LoVo (cell line): ENCODE data around the gene IQCK.
"Not testable (repeated sequence)": the region's sequence is repeated elsewhere in the genome, so short reads cannot be mapped to it uniquely, and the experiment has no call there.

ENCODE experiments used
- DNase-seq: peaks from one replicate; pipeline ENCODE4 v3.0.0-alpha.2; 2016; ENCODE audit warnings: low spot score

The IQCK gene

DNA sequence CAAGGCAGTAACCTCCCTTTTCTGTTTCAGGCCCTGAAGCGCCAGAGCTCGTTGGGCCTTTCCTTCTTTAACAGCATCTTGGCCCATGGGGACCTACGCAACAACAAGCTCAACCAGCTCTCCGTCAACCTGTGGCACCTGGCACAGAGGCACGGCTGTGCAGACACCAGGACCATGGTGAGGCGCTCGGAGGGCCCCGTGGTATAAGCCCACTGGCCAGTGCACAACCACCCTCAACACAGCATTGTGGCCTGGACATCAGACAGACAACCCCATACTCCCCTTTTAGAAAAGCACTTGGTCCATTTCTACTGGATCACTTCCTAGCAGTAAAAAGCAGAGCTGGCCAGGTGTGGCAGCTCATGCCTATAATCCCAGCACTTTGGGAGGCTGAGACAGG, 18.6 kb upstream of the IQCK start:
- no peak for DNase-seq

DNA sequence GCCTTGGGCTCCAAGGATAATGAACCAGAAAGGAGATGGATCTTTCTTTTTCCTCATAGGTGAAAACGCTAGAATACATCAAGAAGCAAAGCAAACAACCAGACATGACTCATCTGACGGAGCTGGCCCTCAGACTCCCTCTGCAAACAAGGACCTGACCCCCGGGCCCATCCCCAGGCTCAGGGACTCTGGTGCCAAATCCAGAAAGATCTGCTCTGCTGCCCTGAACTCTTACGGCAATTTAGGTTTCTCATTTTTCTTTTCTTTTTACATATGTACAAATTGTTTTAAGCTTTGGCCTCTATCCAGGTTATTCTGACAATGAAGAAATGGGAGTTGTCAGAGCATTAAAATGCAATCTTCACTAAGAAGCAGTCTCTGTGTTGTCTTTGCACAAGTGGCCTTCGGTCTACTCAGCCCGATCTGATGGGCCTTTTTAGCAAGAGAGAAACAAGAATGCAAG, 17.7 kb upstream of the IQCK start:
- peak; percentile 29 for DNase-seq

DNA sequence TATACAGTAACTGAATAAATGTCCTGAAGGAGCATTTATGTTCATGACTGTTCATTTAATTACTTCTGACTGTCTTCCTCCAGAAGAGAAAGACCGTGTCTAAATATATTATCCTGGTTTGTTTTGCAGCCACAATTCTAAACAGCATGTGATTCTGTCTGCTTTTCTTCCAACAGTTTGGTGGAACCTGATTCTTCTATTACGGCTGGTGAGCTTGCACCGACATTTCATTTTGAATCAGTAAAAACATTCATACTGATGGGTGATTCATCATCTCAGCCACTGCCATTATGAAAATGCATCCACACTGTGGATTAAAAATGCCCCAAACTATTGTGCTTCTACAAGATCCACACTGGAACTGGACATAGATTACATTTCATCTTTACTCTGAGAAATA, 17.0 kb upstream of the IQCK start:
- DNase-seq: no peak

DNA sequence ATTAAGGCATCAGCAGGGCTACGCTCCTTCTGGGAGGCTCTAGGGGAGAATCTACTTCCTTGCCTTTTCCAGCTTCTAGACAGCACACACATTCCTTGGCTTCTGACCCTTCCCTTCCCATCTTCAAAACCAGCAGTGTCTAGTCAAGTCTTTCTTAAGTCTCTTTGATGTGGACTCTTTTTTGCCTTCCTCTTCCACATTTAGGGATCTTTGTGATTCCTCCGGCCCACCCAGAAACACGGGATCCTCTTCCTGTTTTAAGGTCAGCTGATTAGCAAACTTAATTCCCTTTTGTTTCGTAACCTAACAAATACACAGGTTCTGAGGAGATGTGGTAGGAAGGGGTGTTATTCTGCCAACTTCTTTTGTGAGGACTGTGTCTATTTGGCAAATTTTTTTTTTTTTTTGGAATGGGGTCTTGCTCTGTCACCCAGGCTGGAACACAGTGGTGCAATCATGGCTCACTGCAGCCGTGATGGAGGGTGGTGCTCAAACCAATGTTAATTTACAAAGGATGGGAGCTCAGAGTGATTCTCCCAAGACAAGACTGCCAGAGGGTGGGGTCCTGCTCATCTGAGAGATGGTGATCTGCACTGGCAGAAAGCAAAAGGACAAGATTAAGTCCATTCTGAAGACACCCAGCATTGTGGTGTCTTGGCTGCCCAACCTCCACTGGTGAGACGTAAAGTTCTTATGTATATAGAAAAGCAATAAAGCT, 14.7 kb upstream of the IQCK start:
- no peak for DNase-seq

DNA sequence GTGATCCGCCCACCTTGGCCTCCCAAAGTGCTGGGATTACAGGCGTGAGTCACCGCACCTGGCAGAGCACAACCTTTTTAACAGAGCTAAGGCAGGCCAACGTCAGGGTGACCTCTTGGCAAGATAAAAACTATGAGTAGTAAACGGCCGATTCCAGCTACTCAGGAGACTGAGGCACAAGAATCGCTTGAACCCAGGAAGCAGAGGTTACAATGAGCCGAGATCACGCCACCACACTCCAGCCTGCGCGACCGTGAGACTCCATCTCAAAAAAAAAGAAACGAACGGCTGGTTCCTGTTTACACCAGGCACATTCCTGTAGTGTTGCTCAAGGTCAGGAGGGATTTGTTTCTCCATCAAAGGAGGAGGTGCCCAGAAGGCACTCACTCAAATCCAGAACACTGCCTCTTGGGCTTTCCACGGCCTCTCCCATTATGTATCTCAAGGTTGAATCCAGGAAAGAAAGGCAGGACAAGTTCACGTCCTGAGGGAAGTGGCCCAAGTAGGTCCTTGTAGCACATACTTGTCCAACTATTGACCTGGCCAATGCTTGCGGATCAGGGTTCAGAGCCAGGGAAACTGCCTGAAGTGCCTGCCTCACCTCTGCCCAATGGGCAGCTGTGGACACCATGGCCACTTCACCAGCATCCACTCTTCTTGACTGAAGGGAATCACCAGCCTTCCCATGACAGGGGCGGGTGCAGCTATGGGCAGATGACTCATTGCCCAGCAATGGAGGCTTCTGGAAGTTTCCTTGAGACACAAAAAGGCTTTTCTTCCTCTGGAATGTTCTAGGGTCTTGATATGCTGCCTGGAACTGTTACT, 13.5 kb upstream of the IQCK start:
- no peak for DNase-seq

DNA sequence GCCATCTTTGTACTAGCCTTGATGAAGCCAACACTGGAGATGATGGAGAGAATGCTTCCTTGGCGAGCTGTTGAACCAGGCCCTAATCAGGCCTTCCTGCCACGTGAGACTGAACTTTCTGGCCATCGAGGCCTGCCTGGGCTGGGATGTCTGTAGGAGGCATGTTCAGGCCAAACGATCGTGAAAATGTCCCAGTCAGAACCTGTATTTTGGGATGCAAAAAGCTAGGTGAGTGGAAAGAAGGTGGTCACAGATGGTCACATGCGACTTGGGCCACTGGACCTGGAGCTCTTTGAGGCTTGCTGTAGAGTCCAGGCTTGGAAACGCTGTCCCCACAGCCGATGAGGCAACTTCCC, 12.9 kb upstream of the IQCK start:
- DNase-seq: no peak

DNA sequence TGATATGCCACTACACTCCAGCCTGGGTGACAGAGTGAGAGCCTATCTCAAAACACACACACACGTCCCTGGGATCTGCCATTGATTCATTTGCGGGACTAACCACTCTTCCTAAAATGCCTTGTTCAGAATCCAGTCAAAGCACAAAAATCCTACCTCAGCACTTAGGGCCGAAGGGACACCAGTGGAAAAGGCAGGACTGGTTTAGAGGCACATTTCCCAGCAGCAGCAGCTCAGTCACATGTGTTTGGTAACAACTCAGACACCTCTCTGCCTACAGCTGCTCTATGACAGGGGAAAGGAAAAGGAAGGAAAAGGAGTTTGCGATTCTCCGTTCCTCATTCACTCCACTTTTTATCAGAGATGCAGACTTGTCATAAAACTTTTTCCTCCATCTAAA, 12.2 kb upstream of the IQCK start:
- DNase-seq: no peak

DNA sequence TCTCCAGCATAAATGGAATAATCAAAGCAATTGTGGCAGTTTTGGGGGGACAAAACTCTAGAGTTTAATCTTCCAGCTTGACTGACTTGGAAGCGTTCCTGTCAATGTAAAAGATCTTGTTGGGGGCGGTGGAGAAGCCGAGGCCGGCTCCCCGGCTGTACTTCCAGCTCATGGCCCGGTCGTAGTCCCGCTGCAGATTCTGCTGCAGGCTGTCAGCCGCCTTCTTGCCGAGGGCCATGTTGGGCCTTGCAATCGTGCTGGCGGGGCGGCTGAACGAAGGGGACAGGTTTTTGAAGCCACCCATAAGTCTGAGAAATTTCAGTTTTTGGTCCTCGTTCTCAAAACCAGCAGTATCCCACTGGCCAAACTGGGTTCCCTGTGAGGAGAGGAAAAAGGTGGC, 11.2 kb upstream of the IQCK start:
- no peak for DNase-seq

DNA sequence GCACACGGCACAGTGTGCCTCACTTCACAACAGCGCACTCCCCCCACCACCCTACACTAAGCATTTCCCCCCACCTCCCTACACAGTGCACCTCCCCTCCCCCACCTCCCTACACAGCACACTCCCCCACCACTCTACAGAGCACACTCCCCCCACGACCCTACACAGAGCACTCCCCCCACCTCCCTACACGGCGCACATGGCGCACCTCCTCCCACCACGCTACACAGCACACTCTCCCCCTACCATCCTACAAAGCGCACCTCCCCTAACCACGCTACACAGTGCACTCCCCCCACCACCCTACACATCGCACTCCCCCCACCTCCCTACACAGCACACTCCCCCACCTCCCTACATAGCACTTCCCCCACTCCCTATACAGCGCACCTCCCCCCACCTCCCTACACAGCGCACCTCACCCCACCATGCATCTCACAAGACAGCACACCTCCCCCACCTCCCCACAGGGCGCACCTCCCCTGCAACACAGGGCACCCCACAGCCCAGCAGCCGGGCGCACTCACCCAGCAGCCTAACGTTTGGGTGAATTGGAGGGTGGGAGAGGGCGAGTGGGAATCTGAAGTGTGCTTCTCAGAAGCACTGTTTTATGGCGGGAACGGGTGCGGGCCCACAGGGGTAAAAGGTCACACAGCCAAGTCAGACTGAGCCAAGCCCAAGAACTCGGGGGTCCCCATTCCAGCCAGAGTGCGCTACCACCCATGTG, 10.3 kb upstream of the IQCK start:
- no peak for DNase-seq

DNA sequence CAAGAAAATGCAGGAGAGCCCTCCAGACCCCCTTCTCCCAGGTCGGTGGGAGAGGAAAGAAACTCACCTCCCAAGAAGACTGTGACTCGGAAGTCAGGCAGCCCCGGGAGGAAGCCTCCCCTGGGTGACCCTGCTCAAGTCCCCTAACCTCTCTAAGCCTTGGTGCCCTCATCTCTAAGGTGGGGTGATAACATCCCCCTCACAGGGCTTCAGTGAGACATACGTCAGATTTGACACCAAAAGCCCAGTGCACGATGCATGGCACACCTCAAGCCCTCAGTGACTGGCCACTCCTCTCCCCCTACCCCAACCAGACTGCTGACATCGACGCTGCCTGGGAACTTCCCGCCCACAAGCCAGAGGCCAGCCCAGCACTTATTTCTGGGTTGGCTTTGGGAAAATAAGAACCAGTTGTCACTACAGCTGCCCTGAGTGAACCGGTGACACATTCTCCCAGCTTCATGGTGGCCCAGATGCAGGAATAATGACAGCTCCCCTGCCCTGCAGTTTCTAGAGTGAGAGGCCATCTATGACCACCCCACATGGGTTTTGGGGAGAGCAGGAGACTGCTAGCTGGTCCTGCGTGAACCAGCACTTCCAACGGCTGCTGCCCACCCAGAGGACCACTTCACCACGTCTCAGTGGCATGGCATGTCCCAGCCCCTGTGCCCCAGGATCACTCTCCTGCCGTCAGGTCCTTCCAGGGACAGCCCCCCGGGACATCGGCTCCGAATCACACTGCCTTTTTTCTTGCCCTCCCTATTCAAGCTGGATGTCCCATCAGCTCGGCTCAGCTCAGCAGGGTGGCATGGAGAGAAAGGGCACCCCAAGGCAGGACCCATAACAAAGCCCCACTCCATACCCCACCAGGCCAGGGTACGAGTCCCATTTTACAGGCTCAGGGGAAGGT, 9.5 kb upstream of the IQCK start:
- DNase-seq: no peak

DNA sequence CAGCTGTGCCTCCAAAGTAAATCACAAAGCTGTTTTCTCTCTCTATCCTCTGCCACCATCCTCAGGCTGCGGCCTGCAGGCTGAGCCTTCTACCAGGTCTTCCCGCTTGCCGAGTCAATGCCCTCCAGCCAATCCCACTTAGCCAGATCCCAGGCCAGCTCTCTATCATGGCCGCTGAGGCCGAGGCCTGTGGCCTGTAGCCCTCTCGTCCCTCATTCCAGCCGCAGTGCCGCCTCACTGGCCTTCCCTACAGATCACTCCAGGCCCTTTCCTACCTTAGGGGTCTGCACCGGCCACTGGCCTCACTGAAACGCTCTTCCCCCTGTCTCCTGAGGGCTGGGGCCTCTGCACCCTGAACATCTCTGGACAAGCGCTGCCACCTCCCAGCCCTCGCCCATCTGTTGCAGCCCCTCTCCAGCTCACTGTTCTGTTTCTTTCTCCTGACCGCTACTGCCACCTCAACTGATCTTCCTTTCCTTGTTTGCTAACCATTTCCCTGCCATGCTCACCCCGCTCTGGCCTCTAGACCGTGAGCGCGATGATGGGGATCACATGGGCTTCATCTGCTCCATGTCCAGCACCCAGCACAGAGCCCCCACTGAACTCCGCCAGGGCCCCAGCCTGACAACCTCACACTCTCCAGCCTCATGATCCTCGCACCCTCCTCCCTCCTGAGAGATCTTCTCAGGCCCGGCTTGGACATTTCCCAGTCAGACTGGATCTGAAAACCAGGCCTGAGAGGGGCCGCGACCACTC, 8.5 kb upstream of the IQCK start:
- DNase-seq: no peak

DNA sequence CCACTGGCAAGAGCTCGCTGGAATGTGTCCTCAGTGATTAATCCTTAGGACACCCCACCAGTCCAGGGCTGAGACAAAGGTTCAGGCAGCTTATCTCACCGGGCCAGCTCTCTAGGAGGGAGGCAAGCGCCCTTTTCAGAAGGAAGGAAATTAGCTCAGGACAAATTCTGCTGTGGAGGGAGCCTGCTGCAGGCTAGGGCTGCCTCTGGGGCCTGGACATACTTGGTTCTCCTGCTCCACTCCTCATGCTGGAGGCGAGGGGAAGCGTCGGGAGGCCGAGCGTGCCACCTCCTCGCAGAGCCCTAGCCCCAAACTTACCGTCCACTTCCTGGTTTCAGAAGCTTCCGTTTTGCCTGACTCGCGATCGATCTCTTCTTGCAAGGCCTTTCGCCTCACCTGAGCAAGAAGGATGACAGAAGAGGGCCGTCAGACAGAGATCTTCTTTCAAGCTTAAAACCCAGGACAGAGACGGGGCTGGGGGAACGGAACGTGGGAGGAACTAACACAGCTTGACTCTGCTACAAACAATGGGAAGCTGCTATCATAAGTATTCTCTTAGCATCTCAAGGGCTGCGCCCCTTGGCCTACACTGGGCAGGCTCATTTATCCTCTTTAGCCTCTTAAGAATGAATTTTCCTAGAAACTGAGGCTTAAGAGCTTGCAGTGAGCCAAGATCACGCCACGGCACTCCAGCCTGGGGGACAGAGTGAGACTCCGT, 7.7 kb upstream of the IQCK start:
- no peak for DNase-seq

DNA sequence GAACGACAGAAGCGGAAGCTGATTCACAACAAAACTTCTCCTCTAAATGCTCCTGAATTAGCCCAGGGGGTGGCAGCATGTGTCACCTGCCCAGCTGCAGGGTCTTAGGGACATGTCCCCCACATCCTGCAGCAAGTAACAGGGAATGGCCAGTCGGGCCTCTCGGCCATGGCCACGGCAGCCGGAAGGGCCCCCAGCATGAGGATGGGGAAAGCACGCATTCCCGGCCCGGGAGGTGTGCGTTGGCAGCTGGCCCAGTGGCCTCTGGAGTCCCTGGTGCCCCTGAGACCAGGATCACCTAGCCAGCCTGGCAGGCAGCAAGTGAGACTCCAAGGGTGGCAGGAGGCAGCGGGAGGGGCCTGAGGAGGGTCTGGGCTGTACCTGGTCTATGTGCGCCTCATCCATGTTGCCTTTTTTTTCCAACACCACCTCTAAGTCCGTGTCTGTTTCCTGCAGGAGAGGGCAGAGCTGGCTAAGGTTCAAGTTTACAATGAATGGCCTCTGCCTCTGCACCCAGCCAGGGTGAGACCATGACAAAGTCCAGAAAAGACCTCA, 7.0 kb upstream of the IQCK start:
- DNase-seq: no peak

DNA sequence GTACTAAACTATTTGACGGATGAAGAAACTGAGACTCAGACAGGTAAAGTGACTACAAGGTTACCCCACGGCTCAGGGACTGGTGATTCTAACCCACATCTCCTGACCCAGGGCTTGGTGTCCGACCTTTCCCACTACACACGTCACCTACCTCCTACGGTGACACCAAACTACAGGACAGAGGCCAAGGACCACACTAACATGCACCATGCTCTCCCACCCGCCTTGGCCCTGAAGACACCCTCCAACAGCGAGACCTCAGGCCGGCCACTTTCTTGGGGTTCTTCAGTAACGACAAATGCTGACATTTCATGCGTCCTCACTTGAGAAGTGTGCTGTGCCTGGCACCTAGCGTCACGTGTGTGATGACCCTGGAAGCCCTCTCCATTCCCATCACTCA, 6.4 kb upstream of the IQCK start:
- DNase-seq: no peak

DNA sequence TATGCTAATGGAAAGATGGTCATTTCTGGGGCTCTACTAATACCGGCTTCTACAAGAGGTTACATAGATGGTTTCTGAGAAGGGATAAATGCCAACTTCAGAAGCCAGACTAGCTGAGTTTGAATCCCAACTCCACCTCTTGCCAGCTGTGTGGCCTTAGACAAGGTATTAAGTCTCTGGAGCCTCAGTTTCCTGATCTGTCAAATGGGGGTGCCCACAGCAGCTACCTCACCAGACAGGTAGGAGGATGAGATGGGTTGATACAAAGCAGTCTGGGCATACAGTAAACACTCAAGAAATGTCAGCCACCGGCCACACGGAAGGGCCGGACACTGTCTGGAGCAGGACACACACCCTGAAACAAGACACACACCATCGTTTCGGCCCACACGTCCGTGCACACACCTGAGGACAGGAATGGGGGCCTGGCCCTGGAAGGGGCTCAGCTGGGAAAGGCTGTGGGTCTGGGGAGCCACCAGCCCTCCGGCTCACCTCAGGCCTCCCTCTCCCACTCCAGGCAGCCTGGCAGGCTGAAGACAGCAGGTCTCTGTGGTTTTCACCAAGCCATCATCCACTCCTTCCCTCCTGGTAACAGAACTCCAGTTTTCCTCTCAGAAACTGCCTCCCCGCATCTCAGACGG, 5.5 kb upstream of the IQCK start:
- no peak for DNase-seq

DNA sequence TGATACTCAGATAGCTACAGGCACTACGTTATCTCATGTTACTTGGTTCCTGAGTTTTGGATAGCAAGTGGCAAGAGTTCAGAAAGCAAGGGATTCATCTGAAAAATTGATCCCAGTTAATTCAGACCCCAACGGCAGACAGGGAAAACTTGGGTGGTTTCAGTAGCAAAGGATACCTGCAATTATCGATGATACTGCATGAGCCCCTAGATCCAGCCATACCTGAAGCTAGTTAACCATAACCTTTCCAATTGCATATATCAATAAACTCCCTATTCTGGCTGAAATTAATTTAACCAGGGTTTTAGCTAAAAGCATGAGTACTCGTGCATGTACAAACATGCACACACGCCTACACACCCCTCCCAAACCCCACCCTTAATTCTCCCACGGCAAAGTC, 4.4 kb upstream of the IQCK start:
- DNase-seq: no peak

DNA sequence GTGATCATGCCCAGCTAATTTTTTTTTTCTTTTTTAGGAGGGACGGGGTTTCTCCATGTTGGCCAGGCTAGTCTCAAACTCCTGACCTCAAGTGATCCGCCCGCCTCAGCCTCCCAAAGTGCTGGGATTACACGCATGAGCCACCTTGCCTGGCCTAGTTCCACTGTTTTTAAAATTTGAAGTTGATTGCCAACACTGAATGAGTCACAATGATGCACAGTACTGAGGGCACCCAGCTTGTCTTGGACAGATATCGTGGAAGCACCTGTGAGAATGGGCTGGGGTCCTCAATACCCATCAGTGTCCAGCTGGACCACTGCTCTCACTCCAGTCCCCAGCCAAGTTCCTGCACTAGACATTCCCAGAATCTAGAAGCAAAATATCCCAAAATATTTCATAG, 2.5 kb upstream of the IQCK start:
- DNase-seq: no peak

DNA sequence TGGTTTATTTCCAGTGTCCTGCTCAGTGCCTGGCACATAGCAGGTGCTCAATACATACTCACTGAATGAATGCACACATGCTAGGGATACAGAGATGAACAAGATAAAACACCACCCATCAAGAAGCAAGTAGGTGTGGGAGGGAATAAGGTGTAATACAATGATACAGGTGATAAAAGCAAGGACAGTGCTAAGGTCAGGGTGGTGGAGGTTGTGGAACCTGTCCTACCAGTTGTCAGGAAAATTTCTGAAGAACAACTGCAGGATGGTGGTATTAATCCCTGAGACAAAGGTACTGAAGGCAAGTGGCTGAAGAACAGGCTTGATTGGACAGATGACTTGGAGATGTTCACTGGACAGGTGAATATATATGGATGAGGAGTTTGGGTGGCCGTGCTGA, 1.9 kb upstream of the IQCK start:
- DNase-seq: peak; percentile 37

DNA sequence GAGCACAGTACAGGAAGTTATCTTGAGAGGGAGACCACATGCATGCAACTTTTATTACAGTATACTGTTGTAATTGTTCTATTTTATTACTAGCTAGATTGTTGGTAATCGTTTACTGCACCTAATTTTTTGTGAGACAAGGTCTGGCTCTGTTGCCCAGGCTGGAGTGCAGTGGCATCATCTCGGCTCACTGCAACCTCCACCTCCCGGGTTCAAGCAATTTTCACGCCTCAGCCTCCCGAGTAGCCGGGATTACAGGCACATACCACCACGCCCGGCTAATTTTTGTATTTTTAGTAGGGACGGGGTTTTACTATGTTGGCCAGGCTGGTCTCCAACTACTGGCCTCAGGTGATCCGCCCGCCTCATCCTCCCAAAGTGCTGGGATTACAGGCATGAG, 1.3 kb upstream of the IQCK start:
- not testable (repeated sequence) for DNase-seq

DNA sequence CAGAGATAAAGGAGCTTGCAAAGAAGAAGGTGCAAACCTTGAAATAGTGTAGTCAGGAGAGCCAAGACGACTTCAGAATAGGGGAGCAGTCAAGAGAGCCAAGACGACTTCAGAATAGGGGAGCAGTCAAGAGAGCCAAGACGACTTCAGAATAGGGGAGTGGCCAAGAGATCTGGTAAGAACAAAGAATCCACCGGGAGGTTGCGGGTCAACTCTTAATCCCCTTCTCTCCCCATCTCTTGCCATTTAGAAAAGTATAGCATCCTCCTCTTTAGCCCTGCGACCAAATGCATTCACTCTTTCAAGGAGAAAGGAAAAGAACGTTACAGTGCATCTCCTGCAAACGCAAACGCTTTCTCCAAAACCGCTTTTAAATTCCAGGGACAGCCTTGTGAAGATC, 757 bp upstream of the IQCK start:
- DNase-seq: no peak
